ENCODE measurements around the gene TBC1D2.

DNA sequence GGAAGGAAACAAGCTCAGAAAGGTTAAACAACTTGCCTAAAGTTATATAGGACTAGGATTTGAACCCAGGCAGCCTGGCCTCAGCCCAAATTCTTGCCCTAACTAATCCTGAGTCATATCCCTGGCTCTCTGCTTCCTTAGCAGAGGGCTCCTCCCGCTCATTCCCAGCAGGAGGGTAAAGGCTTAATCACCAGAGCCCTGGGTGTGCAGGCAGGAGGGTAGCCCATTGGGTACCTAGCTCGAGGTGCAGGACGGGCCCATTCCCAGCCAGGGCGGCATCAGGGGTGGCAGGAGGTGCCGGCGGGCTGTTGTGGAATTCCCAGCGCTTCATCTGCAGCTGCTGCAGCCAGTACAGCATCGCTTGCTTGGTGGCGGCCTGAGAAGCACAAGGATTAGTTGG, 3.9 kb downstream of the TBC1D2 start:
- TF ChIP-seq POLR2AphosphoS5 (IDR thresholded peaks at IDR 0.05; ENCODE audit: borderline replicate concordance, low read depth, low read length), result no peak
- TF ChIP-seq FOXP2 (optimal IDR thresholded peaks at IDR 0.05; ENCODE audit: control extremely low read depth, extremely low read length, insufficient read depth), result no peak
- TF ChIP-seq EZH2 (IDR thresholded peaks at IDR 0.05), result no peak

Data from SK-N-MC (cell line).